HepG2 (cell line): ENCODE results near the gene HLA-DOA. TPM values are rescaled to one million over a fixed set of nuclear protein-coding genes. Genes with fewer than 3 reads are reported as not detected.

Experiments used
- ATAD3A ChIP-seq: sonication (generic); formaldehyde crosslinking; IDR thresholded peaks from 2 replicates; pipeline ENCODE4 v1.4.0; 2020; ENCODE audit warnings: missing genetic modification reagents
- HINFP ChIP-seq: sonication (generic); formaldehyde crosslinking; IDR thresholded peaks from 2 replicates; pipeline ENCODE4 v1.4.0; 2020; ENCODE audit warnings: low read depth, mild to moderate bottlenecking, missing genetic modification reagents
- HNF1A ChIP-seq, 2 experiments: sonication (generic) in 1 of 2; formaldehyde crosslinking in 1 of 2; IDR thresholded peaks; 2 replicates each; pipeline versions ENCODE4 v1.4.0 to v1.6.1; 2016 to 2020; ENCODE audit warnings: borderline replicate concordance in 1 of 2, low read depth in 1 of 2, mild to moderate bottlenecking in 1 of 2, missing genetic modification reagents in 1 of 2
- HNF4G ChIP-seq, 2 experiments: sonication (generic) in 1 of 2; formaldehyde crosslinking in 1 of 2; IDR thresholded peaks; 2 replicates each; pipeline versions ENCODE4 v1.4.0 to v1.6.1; 2011 to 2020; ENCODE audit warnings: borderline replicate concordance in 2 of 2, low read depth in 2 of 2, mild to moderate bottlenecking in 2 of 2, low read length in 1 of 2, missing genetic modification reagents in 1 of 2, moderate library complexity in 1 of 2
- MTA3 ChIP-seq: sonication (generic); formaldehyde crosslinking; IDR thresholded peaks from 2 replicates; pipeline ENCODE4 v1.4.0; 2020; ENCODE audit warnings: missing genetic modification reagents
- TOPORS ChIP-seq: sonication (generic); formaldehyde crosslinking; IDR thresholded peaks from 2 replicates; pipeline ENCODE4 v1.8.0; 2023; ENCODE audit warnings: mild to moderate bottlenecking, missing genetic modification reagents
- ZFP36 ChIP-seq: fragments of 150-350 bp; IDR thresholded peaks from 2 replicates; pipeline ENCODE4 v1.6.1; 2018; ENCODE audit warnings: borderline replicate concordance, low read length, low read depth; ENCODE audit not compliant: partially characterized antibody
- ZNF839 ChIP-seq: sonication (generic); formaldehyde crosslinking; IDR thresholded peaks from 2 replicates; pipeline ENCODE4 v1.4.0; 2020; ENCODE audit warnings: missing genetic modification reagents, mild to moderate bottlenecking, borderline replicate concordance
- polyA plus RNA-seq, 8 experiments: library from polyadenylated mRNA; depleted of rRNA in 3 of 8; stranded (reverse) in 7 of 8; unstranded in 1 of 8; fragments of >200 nt; fragmentation: Illumina TruSeq in 4 of 8; extraction: Trizol in 4 of 8; gene quantifications; 2 replicates each; pipeline versions ENCODE4 v1.2.1 to v1.2.3, GENCODE V29; 2011 to 2016; ENCODE audit warnings: low read depth in 4 of 8, missing spikeins in 1 of 8, mixed read lengths in 1 of 8; ENCODE audit not compliant: insufficient read depth in 1 of 8
- total RNA-seq, 5 experiments: library from RNA; depleted of rRNA; stranded (reverse); fragments of >200 nt; fragmentation: Illumina TruSeq; extraction: Trizol; gene quantifications; 2 replicates each; pipeline ENCODE4 v1.2.3, GENCODE V29; 2016; ENCODE audit warnings: low read depth in 1 of 5

HLA-DOA gene
- total and polyA plus RNA-seq, 2 of the 13 experiments (the other 11 are each of a cell fraction or from before 2014, with no cell fraction given) = 0.03 to 0.09 TPM

GRCh38 chr6:33036535-33036934 lies 27.1 kb upstream of the HLA-DOA start (continued):
- TF ChIP-seq HNF4G (IDR thresholded peaks at IDR 0.05; ENCODE audit: borderline replicate concordance, low read depth, low read length) (no peak), HNF4G (CRISPR knock-in tag; IDR thresholded peaks at IDR 0.05; ENCODE audit: borderline replicate concordance, low read depth) (no peak), MTA3 (CRISPR knock-in tag) (no peak), ATAD3A (CRISPR knock-in tag) (no peak), TOPORS (no peak), ZNF839 (CRISPR knock-in tag) (no peak), HINFP (CRISPR knock-in tag) (no peak), HNF1A (IDR thresholded peaks at IDR 0.05; ENCODE audit: low read depth) (no peak), HNF1A (CRISPR knock-in tag; IDR thresholded peaks at IDR 0.05; ENCODE audit: borderline replicate concordance) (no peak), ZFP36 (no peak)
